Caki2 (cell line): Measurements from ENCODE around the gene HIVEP1. TPM values are rescaled to one million over a fixed set of nuclear protein-coding genes. Genes with fewer than 3 reads are reported as not detected.
A peak's percentile ranks its signal among the peaks of the same experiment; 100 is the strongest.
"Not testable (repeated sequence)": the region's sequence is repeated elsewhere in the genome, so short reads cannot be mapped to it uniquely, and the experiment has no call there.

Source experiments
- DNase-seq: peaks from one replicate; pipeline ENCODE4 v3.0.0-alpha.2; 2015; ENCODE audit warnings: low read depth
- in situ Hi-C: cut with HindIII; loops from 2 replicates; pipeline ENCODE4 v1.10.0; 2016; ENCODE audit warnings: low sequenced_read_pairs, low pct_unique_long_range_greater_than_20kb, mixed read lengths
- total RNA-seq: library from RNA; depleted of rRNA; stranded (reverse); fragments of >200 nt; shearing (Covaris generic); gene quantifications from 2 replicates; pipeline ENCODE4 v1.2.3, GENCODE V29; 2014; ENCODE audit warnings: low replicate concordance

HIVEP1 gene
- total RNA-seq, 1 experiment from 2014 or later = 2.2 TPM

DNA sequence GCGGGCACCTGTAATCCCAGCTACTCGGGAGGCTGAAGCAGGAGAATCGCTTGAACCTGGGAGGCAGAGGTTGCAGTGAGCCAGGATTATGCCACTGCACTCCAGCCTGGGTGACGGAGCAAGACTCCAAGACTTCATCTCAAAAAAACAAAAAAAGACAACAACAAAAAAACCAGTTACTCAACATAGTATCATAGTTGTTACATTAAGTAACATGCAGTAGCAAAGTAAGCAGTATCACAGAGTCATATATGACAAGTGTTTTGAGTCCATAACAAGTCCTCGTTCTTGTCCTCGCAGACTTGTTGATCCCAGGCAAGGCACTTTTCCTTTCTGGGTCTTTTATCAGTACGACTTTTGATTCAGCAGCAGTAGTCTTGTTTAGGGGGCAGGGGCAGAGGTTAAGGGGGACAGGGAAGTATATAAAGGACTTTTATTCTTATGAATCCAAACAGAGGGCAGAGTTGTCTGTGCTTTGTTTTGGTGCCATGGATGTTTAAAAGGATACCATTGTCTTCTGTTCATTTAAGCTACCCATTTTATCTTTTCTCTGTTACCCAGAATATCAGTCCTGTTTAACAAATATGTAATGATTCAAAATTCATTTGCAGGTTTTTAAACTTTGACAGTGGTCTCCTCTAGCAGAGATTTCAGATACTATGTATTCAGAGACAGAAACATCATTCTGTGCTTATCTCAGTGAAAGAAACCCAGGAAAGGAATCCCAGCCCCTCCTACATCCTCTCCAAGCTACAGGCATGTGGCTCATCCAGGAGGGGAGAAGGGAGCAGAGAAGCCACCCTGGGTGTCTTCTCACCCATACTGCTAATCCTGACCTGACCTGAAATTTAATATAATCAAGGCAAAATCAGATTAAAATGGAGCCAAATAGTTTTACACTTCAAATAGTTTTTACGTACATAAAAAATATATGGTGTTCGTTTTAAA is 140.2 kb downstream of the HIVEP1 start:
- DNase-seq = no peak
- in situ Hi-C loops = no loop called here

DNA sequence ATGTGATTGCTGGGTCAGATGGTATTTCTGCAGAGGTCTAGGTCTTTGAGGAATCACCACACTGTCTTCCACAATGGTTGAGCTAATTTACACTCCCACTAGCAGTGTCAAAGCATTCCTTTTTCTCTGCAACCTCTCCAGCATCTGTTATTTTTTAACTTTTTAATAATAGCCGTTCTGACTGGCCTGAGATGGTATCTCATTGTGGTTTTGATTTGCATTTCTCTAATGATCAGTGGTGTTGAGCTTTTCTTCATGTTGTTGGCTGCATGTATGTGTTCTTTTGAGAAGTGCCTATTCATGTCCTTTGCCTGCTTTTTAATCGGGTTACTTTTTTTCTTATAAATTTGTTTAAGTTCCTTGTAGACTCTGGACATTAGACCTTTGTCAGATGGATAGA is 143.7 kb downstream of the HIVEP1 start:
- peak; percentile 78 for DNase-seq
- in situ Hi-C loops = not testable (repeated sequence)

DNA sequence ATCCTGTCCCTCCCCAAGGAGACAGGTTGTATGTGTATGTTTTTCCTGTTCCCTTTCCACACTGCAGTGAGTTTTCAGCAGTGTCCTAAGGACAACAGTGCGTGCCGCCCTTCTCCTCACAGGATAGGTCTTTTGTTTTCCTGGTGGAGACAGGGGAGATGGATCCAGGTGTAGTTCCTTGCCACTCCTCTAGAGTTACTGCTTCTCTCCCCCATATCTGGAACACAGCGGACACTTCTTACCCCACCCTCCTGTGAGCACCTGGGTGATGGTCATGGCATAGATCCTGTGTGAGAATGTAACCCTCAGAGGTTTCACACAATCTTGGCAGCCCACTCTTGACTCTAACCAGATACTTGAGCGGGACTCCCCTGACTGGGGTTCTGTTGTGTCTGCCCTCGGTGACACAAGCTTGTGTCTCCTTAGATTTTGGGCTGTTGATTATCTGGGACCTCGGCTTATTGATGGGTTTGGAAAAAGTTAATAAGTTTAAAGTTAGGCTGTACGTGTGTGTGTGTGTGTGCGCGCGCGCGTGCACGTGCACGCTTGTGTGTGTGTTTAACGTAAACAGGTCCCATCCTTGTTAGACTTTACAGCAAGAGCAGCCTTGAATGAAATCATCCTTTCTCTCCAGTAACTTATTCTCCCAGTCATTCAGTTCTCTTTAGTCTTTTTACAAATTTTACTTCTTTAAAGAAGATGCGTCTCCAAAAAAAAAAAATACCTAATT is 146.7 kb downstream of the HIVEP1 start:
- in situ Hi-C loops = no loop called here
- DNase-seq = no peak

DNA sequence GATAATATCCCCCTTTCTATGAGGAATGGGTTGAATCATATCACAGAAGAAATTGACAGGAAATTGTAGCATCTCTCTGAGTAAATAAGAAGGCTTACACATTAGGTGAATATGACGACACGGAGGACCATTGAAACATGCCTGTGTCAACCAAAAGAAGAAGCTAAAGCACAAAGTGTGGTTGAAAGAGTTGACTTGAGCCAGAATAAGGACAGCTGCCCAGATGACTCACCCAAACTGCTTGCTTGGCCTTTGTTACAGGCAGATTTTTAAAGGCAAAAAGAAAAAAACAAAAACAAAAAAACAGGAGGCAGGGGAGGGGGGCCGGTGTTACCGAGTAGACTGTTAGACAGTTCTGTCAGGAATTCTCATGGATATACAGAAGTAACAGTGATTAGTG is 148.2 kb downstream of the HIVEP1 start:
- no peak for DNase-seq
- in situ Hi-C loops = no loop called here

DNA sequence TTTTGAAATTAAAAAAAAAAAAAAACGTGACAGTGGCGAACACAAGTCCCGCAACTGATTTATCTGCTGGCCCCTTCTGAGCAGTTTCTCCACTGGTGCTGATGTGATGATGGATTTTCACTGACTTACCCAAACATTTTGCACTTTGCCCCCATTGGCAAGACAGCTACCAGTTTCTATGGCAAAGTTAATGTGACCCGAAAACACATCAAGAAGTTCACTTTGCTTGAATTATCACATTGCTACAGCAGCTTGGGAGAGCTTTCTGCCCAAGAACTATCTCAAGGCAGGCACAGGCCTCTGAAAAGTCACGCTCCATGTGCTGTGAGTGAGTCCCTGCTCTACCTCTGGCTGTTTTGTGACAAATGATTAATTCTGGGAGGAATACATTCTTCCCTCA is 150.1 kb downstream of the HIVEP1 start:
- in situ Hi-C loops = no loop called here
- no peak for DNase-seq

DNA sequence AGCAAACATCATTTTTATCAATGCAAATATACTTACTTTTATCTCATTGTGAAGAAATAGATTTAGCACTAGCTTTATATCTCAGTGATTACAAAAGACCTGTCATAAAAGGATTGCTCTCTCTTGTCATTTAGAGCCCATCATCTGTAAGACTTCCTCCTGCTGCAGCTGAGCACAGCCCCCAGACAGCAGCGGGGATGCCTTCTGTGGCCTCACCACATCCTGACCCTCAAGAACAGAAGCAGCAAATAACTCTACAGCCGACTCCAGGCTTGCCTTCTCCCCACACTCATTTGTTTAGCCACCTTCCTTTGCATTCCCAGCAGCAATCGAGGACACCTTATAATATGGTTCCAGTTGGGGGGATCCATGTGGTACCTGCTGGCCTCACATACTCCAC is 151.0 kb downstream of the HIVEP1 start:
- in situ Hi-C loops = no loop called here
- no peak for DNase-seq

DNA sequence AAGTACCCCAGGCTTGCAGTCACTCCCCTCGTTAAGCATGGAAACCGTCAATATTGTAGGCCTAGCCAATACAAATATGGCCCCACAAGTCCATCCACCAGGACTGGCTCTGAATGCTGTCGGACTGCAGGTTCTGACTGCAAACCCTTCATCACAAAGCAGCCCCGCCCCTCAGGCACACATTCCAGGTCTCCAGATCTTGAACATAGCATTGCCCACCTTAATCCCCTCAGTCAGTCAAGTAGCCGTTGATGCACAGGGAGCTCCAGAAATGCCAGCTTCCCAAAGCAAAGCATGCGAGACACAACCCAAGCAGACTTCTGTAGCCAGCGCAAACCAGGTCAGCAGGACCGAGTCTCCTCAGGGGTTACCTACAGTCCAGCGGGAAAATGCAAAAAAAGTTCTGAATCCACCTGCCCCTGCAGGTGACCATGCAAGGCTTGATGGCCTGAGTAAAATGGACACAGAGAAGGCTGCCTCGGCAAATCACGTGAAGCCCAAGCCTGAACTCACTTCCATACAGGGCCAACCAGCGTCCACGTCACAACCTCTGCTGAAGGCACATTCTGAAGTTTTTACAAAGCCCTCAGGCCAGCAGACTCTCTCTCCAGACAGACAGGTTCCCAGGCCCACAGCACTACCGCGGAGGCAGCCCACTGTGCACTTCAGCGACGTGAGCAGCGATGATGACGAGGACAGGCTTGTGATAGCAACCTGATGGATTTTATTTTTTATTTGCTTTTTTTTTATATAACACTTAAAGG is 151.8 kb downstream of the HIVEP1 start:
- in situ Hi-C loops = no loop called here
- DNase-seq = no peak

DNA sequence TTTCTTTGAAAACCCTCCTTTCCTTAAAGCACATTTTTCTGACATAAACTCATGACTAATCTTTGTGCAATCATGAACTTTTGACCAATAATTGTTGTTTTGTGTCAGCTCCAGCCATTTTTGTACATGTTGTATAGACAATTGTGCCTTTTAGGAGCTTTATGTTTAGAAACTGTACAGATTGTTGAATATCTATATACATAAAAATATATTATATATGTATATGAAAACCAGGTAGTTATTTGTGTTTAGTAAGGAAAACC is 152.3 kb downstream of the HIVEP1 start:
- DNase-seq = no peak
- in situ Hi-C loops = no loop called here

DNA sequence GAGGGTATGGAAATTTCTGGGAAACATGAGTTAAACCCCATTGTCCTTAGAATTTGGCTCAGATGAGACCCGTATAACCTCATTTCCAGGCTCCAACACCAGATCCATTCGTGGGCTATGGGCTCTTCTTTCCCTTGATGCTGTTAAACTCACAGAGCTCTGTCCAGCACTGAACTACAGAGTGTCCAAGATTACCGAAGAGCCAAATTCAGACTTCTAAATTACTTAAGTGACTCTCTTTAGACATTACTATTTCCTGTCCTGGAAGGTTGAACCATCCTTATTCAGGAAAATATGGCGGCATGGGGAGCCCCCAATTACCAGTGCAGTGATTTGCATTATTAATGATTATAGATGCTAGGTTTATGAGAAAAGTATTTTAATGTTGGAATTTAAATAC is 153.2 kb downstream of the HIVEP1 start:
- in situ Hi-C loops = no loop called here
- no peak for DNase-seq

DNA sequence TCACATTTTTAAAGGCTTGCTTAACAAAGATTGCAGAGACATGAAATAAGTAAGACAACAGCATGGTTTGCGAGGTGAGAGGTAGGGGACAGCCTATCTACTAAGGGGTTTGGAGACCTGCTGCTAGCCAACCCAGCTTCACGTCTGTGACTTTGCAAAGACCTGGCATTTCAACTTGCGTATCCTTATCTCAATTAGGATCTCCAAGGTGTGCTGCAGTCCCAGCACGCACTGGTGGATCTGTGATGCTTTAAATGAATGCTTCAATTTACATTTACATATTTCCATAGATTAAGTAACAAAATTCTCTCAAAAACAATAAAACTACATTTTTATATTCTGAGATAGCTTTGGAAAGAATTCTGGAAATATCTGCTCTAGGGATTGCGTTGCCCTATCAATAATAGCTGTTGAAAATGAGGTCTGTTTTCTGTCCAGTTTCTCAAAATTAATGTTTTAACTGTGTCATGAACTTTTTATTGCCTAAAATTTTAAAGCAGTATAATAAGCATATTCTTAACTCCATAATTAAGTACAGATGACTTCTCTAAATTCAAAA is 153.7 kb downstream of the HIVEP1 start:
- no peak for DNase-seq
- in situ Hi-C loops = no loop called here

DNA sequence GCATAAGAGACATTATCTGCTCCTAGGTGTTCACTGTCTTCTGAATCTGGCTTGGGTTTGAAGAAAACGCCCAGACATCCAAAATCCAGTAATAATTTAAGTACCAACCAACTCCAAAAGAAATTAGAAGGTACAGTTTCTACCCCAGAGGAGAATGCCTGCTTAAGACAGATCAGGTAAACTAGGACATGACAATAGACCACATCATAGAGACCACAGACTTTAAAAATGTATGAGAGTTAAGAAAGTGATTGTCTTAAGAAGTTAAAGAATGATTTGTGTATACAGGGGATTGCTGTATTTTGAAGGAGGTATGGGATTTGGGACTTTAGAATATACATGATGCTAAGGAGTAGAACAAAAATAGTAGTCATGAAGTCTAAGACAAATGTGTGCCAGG is 157.3 kb downstream of the HIVEP1 start:
- in situ Hi-C loops = no loop called here
- DNase-seq = no peak

DNA sequence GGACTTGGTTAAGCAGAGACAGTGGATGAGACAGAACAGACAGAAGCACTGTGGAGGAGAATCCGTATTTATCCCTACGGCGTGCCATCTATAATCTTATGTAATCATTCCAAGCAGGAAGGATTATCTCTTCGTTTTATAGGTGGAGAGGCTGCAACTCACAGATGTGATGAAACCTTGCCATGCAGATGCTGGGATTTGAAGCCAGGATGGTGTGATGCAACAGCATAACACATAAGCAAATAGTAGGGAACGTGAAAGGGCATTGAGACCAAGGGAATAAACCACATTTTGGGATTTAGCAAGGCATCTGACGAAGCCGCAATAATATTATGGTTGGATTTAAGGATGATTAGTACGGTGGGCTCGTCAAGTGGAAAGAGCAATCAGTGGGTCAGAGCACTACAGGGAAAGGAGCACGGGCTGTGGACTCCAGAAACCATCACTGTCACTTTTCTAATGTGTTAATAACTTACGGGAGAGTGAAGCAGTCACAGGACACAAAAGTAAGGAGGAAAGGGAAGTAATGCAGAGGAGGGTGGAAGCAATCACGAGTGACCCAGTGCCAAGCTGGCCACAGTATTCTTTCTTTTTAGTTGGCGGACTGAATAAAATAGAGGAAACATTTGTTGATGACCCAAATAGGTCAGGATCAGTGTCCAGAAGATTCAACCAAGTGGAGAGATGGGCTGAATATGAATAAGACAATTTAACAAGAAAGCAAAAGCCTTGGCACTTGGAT is 158.4 kb downstream of the HIVEP1 start:
- in situ Hi-C loops = no loop called here
- DNase-seq = no peak

DNA sequence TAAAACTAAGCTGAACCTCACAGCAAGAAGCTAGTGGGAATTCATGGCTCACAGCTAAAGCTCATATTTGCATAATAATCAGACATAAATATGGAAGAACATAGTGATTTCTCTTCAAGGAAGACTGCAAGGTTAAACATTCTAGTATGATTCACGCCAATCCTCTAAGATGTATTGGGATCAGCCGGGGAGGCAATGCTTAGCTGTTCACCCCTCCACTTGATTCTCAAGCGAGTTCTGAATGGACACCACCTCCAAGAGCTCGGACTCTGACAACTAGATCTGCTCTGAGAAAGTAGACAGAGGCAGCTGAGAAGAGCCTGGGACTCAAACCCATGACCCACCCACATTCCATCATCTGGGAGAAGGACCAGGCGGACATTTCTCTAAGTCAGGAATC is 159.6 kb downstream of the HIVEP1 start:
- no peak for DNase-seq
- in situ Hi-C loops = no loop called here

DNA sequence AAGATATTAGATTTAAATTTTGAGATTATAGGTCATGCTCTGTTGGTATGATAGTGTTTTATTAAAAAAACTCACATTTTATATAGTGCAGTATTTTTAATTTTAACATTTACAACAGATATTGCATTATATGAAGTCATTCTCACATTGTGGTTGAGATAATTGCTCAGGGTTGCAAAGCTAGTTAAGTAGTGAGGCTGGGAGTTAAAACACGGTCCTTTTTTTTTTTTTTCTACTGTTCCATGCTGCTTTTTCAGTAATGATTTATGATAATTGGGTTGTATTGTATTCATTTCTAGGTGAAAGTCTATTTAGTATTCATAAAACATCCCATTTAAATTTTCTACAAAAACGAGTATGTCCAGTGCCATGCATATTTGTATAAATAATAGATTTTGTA is 160.5 kb downstream of the HIVEP1 start:
- no peak for DNase-seq
- in situ Hi-C loops = no loop called here

DNA sequence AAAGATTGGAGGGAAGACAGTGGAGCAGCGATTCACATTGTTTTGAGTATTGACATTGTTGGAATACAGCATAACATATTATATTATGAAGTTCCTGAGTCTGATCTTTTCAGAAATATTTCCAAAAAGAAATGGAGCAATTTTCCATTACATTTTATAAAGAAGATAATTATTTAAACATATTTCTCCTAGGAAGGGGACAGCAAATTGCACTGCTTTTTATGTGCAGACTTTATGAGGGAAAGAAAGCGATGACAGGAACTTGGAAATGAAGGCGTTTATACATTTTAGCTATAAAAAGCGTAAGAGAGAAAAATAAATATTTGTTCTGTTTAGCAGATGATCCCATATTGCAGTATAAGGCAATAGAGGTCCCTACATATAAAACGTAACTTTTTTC is 161.1 kb downstream of the HIVEP1 start:
- in situ Hi-C loops = no loop called here
- DNase-seq = no peak

DNA sequence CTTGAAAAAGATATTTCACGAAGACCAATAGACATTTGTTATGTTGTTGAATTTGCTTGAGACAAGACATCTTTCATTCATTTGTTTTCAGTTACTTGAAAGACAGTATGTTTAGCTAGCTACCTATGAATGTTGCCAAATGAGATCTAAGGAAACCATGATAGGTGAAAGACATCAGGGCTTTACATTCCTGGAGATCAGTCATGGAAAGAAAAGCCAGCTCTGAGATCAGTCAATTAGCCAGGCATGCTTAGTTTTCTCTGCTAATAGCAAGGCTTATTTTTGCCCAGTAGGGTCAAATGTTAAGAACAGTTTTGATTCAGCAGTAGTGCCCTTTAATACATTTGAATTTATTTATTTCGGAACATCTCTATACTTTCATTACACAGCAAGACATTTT is 161.5 kb downstream of the HIVEP1 start:
- peak; percentile 65 for DNase-seq
- in situ Hi-C loops = no loop called here

DNA sequence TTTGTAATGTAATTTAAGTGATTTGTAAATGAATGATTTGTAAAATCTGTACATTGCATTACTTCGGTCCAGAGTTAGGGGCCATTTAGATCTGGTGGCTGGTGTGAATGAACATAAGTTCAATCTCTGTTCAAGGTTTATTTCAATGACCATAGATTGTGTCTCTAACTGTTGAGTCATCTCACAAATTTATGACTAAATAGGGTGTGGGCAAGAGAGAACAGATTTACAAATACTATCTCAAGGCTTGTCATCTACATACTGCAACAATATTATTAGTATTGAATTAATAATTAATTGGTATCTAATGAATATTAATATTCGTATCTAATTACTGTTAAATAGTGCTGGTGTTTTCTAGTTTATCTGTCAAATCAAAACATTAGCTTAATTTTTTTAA is 162.8 kb downstream of the HIVEP1 start:
- in situ Hi-C loops = no loop called here
- DNase-seq = no peak

DNA sequence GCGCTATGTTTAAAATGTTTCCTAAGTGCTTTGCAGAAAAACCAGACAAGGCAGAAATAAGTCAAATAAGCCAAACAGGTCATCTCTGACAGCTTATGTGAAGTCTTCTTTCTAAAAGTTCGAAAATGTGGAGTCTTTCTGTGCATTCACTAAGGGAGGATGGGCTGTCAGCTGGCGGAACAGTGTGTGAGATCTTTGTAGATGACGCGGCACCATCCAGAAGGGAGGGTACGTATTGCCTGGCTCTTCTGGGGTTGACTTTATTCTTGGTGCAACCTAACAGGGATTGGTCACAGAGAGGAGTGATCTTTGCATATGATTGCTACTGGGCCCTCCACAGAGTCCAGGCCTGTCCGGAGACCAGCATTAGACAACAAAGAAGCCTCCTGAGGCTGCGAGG is 163.5 kb downstream of the HIVEP1 start:
- in situ Hi-C loops = no loop called here
- DNase-seq = no peak
